HG02588 (cell line): Measurements from ENCODE around the gene OTOGL.
"Not testable (repeated sequence)": the region's sequence is repeated elsewhere in the genome, so short reads cannot be mapped to it uniquely, and the experiment has no call there.

Experiments used
- ATAC-seq: cut with Tn5 transposase; IDR thresholded peaks from one replicate; pipeline ENCODE4 v1.9.1; 2021; ENCODE audit warnings: mild to moderate bottlenecking, moderate library complexity; ENCODE audit not compliant: unreplicated experiment

OTOGL gene

DNA sequence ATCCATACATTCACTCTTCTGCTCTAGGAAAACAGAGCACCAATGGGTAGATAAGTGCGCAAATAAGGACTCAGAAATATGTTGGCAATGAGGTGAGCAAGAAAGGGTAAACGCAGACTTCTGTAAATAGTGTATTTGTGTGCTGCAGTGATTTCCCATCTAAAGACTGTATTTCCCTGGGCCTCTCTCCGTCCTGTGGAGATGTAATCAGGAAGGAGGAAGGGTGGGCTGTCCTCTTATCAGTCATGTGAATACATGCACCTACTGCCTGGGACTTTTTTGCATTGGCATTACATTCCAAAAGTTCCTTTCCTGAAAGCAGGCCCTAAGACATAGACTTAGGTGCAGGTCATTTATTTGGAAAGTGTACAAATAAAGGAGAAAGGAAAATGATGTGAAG is 114.5 kb downstream of the OTOGL start:
- ATAC-seq, result no peak

DNA sequence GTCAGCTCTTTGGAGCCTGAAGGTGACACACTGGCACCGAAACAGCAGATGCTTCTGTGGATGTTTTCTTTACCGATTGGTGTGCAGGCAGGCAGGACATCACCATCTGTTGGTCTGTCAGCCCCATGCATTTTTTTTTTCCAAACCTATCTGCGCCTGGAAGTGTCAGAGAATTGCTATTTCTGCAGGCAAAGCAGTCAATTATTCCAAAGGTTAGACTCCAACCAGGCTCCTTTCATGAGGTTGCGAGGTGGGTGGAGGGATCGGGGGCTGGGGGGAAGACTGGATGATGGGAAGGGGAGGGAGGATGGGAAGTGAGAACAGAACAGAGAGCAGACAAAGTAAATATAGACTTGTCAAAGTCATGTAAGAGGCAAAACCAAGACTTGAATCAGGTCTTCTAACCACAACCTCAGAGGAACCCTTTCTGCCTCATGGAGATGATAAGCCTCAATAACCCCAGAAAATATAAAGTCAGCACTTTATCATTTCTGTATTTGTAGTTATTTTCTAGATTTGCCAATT is 117.7 kb downstream of the OTOGL start:
- no peak for ATAC-seq

GRCh38 chr12:80218925-80219324 is 119.6 kb downstream of the OTOGL start:
- not testable (repeated sequence) for ATAC-seq

- ATAC-seq, result no peak
Observed at GRCh38 chr12:80219345-80219744, 120.0 kb downstream of the OTOGL start.

- no peak for ATAC-seq
Observed at GRCh38 chr12:80222261-80222660, 122.9 kb downstream of the OTOGL start.

GRCh38 chr12:80226576-80226975 is 127.2 kb downstream of the OTOGL start:
- no peak for ATAC-seq

GRCh38 chr12:80227904-80228303 is 128.6 kb downstream of the OTOGL start:
- not testable (repeated sequence) for ATAC-seq

- no peak for ATAC-seq
Observed at GRCh38 chr12:80230068-80230467, 130.7 kb downstream of the OTOGL start.

DNA sequence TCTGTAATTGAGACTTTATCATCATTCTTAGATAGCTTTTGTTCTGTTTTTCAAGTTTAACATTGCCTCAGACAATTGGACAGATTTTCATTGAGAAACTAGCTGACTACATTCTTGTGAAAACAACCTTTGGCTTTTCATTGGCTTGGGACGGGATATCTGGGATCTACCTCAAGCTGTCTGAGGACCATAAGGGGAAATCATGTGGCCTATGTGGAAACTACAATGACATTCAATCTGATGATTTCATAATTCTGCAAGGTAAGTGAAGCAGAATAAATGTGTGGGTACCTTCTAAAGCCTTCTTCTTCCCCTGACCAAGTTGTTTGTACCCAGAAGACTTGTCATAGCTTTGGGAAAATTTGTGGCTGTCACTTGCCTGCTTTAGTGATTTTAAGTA is 133.5 kb downstream of the OTOGL start:
- ATAC-seq, result no peak

DNA sequence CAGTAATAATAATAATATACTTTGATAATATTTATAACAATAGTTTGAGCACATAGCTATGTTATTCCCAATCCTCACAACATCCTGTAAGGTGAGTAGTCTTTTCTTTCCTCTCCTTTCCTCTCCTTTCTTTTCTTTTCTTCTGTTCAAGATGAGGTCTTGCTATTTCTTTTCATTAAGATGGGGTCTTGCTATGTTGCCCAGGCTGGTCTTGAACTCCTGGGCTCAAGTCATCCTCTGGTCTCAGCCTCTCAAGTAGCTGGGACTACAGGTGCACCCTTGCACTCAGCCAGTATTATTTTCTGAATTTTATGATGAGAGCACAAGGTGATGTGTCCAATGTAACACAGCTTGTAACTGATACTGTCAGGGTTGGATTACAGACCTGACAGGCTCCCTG is 134.6 kb downstream of the OTOGL start:
- no peak for ATAC-seq

GRCh38 chr12:80234667-80235066 is 135.3 kb downstream of the OTOGL start:
- ATAC-seq, result no peak

DNA sequence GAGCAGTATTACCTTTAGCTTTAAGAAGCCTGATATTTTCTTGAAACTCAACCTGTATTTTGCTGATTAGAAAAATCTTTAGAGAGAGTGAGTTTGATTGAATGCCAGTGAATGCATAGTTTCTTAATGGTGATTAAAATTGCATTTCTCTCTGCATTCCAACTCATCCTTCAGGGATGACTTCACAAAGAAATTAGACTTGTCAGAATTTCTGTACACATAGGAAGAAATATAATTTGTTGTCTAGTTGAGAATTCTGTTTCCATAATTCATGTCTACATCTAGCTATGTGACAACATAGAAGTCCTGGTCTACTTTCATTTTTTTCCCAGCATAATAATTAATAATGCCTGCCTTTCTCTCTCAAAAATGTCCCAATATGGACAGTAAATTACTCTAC is 136.6 kb downstream of the OTOGL start:
- ATAC-seq, result no peak

DNA sequence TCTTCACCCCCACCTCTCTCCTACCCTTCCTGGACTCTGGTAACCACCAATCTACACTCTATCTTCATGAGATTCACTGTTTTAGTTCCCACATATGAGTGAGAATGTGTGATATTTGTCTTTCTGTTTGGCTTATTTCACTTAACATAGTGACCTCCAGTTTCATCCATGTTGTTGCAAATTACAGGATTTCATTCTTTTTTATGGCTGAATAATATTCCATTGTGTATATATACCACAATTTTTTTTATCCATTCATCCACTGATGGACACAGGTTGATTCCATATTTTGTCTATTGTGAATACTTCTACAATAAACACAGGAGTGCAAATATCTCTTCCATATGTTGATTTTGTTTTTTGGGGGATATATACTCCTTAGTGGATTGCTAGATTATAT is 140.5 kb downstream of the OTOGL start:
- no peak for ATAC-seq

GRCh38 chr12:80241576-80242273 is 142.4 kb downstream of the OTOGL start:
- no peak for ATAC-seq

DNA sequence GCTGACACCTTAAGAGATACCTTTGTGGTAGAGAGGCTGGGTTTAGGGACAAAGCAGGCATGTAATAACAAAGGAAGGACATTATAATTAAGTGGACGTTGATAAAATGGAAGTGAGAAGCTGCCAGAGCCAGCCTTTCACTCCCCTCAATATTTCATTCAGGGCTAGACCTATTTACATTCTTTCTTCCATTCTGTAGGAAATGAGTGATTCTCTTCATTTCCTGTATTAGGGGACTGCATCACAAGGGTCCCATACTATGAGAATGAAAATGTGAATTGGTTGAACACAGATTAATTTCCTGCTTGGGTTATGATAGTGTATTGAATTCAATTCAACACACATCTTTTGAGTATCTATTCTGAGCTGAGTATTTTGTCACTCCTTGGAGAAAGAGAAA is 143.0 kb downstream of the OTOGL start:
- no peak for ATAC-seq

GRCh38 chr12:80249581-80249980 is 150.2 kb downstream of the OTOGL start:
- not testable (repeated sequence) for ATAC-seq

- no peak for ATAC-seq
Observed at GRCh38 chr12:80257920-80258319, 158.6 kb downstream of the OTOGL start.

GRCh38 chr12:80260269-80260668 is 160.9 kb downstream of the OTOGL start:
- no peak for ATAC-seq

GRCh38 chr12:80261403-80261802 is 162.1 kb downstream of the OTOGL start:
- no peak for ATAC-seq

- ATAC-seq, result no peak
Observed at GRCh38 chr12:80262346-80262745, 163.0 kb downstream of the OTOGL start.

DNA sequence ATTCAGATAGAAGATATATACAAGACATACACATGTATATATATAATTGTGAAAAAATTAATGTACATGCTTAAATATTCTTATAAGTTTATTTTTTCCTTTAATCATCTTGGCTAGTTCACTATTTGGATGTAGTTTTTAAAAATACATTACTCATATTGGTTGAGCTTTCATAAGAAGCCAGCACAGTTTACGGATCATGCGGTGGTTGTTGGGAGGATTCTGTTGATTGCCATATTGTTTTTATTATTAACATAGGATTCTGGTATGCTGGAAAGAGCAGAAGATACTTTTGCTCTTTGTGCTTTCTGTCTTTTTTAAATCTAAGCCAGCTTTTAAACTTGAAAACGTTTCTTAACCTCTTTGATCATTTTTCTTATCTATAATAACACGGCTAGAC is 163.4 kb downstream of the OTOGL start:
- no peak for ATAC-seq

GRCh38 chr12:80264386-80264785 is 165.0 kb downstream of the OTOGL start:
- ATAC-seq, result no peak

GRCh38 chr12:80264891-80265290 is 165.6 kb downstream of the OTOGL start:
- ATAC-seq, result no peak
